ENCODE results near the gene UCK2. TPM values are rescaled to one million over a fixed set of nuclear protein-coding genes. Genes with fewer than 3 reads are reported as not detected.

The UCK2 gene
- total RNA-seq, 1 donor from 2014 or later = 19.6 TPM

GRCh38 chr1:165844933-165845332 lies 17.5 kb downstream of the UCK2 start:
- intact Hi-C loops (cut with micrococcal nuclease) = no loop called here
- H3K27ac Mint-ChIP-seq = no peak overlapping the region
- ChIA-PET CTCF (no interaction called here), POLR2A (no interaction called here)
- no peak for TF ChIP-seq CTCF (IDR thresholded peaks at IDR 0.05)
- H3K36me3 Mint-ChIP-seq (ENCODE audit: low read depth) = no peaks in the 10 kb centered on the region
- DNase-seq (no peak), ATAC-seq (ENCODE audit: low read depth) (no peak)
- no peaks in the 10 kb centered on the region for H3K9me3 Mint-ChIP-seq
- no peaks in the 10 kb centered on the region for H3K27me3 Mint-ChIP-seq
- peaks cover 22% of the 10 kb centered on the region for H3K4me1 Mint-ChIP-seq
- no peak overlapping the region for H3K4me3 Mint-ChIP-seq

DNA sequence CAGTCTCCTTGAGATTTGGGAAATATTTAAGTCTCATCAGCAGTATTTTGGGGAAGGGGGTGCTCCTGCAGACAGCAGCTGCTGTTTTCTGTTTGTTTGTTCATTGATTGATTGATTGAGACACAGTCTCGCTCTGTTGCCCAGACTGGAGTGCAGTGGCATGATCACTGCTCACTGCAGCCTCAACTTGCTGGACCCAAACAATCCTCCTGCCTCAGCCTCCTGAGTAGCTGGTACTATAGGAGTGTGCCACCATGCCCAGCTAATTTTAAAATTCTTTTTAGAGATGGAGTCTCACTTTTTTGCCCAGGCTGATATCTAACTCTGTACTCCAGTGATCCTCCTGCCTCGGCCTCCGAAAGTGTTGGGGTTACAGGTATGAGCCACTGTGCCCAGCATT lies 18.2 kb downstream of the UCK2 start:
- no peaks in the 10 kb centered on the region for H3K36me3 Mint-ChIP-seq (ENCODE audit: low read depth)
- CTCF ChIA-PET = no interaction called here
- TF ChIP-seq CTCF (IDR thresholded peaks at IDR 0.05) = no peak

GRCh38 chr1:165845992-165846748 lies 18.8 kb downstream of the UCK2 start:
- ATAC-seq (ENCODE audit: low read depth) = no peak
- Mint-ChIP-seq H3K4me1 (peaks cover 26% of the 10 kb centered on the region), H3K27ac (no peak overlapping the region), H3K27me3 (no peaks in the 10 kb centered on the region), H3K36me3 (ENCODE audit: low read depth) (no peaks in the 10 kb centered on the region), H3K9me3 (no peaks in the 10 kb centered on the region), H3K4me3 (no peak overlapping the region)
- TF ChIP-seq CTCF (IDR thresholded peaks at IDR 0.05) = no peak
- intact Hi-C loops (cut with micrococcal nuclease) = no loop called here
- ChIA-PET CTCF (no interaction called here), POLR2A (no interaction called here)
- DNase-seq = no peak

More for the DNA sequence above, 18.2 kb downstream of the UCK2 start:
- Mint-ChIP-seq H3K4me3 (no peak overlapping the region), H3K9me3 (no peaks in the 10 kb centered on the region), H3K27ac (no peak overlapping the region), H3K4me1 (peaks cover 22% of the 10 kb centered on the region), H3K27me3 (no peaks in the 10 kb centered on the region)
- POLR2A ChIA-PET = no interaction called here
- intact Hi-C loops (cut with micrococcal nuclease) = no loop called here
- ATAC-seq (ENCODE audit: low read depth) (no peak), DNase-seq (no peak)

DNA sequence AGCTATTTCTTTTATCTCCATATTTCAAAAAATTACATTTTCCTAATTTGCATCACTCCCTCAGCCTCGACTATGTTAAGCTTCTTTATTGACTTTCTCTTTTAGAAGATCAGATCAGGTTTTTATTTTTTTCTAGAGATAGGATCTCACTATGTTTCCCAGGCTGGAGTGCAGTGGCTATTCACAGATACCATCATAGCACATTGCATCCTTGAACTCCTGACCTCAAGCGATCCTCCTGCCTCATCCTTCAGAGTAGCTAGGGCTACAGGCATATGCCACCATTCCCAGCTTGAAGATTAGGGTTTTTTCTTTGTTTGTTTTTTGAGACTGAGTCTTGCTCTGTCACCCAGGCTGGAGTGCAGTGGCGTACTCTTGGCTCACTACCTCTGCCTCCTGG lies 20.1 kb downstream of the UCK2 start:
- TF ChIP-seq CTCF (IDR thresholded peaks at IDR 0.05) = no peak
- Mint-ChIP-seq H3K4me3 (no peak overlapping the region), H3K4me1 (peaks cover 25% of the 10 kb centered on the region), H3K27ac (no peak overlapping the region), H3K9me3 (no peaks in the 10 kb centered on the region), H3K27me3 (no peaks in the 10 kb centered on the region), H3K36me3 (ENCODE audit: low read depth) (no peaks in the 10 kb centered on the region)
- ATAC-seq (ENCODE audit: low read depth) (no peak), DNase-seq (no peak)
- intact Hi-C loops (cut with micrococcal nuclease) = no loop called here
- POLR2A ChIA-PET = no interaction called here
- CTCF ChIA-PET = no interaction called here

DNA sequence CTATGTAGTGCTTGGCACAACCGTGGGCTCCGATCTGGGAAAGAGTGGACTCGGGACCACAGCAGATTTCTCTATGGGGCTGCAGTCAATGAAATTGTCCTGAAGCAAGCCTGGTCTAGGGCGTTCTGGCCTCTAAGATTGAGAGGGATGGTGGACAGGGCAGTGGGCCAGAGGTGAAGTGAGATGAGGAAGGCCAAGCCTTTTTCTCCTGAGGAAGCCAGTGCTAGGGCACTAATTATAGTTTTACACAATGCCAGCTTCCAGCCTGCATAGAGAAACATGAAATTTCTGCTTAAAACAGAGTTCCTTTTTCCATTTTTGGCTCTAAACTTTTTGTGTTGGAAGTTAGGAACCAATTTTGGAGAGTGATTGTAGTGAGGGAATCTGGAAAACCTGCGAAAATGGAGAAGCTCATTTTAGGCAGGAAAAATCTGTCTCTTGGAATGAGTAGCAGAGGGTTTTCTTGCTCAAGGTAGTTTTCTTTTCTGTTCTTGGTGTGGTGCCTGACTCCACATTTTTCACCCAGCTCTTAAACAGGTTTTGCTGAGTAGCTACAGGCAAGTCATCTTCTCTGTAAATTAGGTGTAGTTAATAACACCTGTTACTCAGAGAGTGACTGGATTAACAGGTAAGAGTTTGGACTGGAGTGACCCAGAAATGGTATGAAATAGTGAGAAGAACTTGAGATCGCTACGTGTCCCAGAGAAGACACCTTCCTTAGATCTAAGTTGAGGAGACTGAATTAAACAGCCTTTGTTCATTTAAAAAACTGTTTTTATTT lies 22.1 kb downstream of the UCK2 start:
- DNase-seq (no peak), ATAC-seq (ENCODE audit: low read depth) (no peak)
- no peaks in the 10 kb centered on the region for H3K36me3 Mint-ChIP-seq (ENCODE audit: low read depth)
- POLR2A ChIA-PET = no interaction called here
- no peak for TF ChIP-seq CTCF (IDR thresholded peaks at IDR 0.05)
- CTCF ChIA-PET = no interaction called here
- H3K4me3 Mint-ChIP-seq = no peak overlapping the region
- H3K4me1 Mint-ChIP-seq = peaks cover 29% of the 10 kb centered on the region
- no peaks in the 10 kb centered on the region for H3K9me3 Mint-ChIP-seq
- H3K27ac Mint-ChIP-seq = no peak overlapping the region
- intact Hi-C loops (cut with micrococcal nuclease) = no loop called here
- no peaks in the 10 kb centered on the region for H3K27me3 Mint-ChIP-seq
